GM12865 (cell line): Measurements from ENCODE around the gene RFT1.

Experiments
- DNase-seq: peaks from one replicate; pipeline ENCODE4 v3.0.0; 2010; ENCODE audit warnings: low read depth
- H3K4me3 ChIP-seq: 2 replicates; pipeline ENCODE4 v1.5.1; 2011; ENCODE audit warnings: mild to moderate bottlenecking, low read depth, low read length, control low read depth
- TF ChIP-seq, protein P1 (sequence below): IDR thresholded peaks from 2 replicates; pipeline ENCODE4 v1.5.1; 2011; ENCODE audit warnings: low read length, control low read depth, low read depth, inconsistent platforms; ENCODE audit not compliant: insufficient read depth; ENCODE audit errors: missing control alignments

The RFT1 gene

DNA sequence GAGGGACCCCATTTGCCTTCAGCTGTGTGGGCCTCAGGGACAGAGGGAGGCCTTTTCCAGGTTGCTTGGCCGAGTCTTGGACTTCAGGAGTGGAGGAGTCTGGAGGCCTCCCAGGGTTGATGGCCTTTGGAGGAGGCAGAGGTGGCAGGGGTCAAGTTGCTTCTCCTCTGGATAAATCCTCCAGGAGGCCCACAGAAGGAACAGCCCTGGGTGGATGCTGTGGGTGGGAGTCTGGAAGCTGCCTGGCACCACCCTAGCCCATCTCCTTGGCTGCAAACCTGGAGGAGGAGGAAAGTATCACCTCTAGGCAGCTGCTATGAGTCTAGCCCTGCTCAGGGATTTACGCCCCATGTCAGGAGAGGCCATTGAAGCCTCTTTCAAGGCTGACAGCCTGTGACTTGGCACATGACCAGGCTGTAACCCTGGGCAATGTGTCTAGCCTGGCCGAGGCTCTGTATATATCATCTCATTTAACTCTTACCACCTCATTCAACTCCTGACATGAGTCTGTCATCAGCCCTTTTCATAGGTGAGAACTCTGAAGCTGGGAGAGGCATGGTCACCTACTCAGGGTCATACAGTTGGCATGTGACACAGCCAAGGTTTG lies 27.8 kb upstream of the RFT1 start:
- TF ChIP-seq, protein P1, sequence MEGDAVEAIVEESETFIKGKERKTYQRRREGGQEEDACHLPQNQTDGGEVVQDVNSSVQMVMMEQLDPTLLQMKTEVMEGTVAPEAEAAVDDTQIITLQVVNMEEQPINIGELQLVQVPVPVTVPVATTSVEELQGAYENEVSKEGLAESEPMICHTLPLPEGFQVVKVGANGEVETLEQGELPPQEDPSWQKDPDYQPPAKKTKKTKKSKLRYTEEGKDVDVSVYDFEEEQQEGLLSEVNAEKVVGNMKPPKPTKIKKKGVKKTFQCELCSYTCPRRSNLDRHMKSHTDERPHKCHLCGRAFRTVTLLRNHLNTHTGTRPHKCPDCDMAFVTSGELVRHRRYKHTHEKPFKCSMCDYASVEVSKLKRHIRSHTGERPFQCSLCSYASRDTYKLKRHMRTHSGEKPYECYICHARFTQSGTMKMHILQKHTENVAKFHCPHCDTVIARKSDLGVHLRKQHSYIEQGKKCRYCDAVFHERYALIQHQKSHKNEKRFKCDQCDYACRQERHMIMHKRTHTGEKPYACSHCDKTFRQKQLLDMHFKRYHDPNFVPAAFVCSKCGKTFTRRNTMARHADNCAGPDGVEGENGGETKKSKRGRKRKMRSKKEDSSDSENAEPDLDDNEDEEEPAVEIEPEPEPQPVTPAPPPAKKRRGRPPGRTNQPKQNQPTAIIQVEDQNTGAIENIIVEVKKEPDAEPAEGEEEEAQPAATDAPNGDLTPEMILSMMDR = no peak
- H3K4me3 ChIP-seq = no peak overlapping the region
- no peak for DNase-seq

DNA sequence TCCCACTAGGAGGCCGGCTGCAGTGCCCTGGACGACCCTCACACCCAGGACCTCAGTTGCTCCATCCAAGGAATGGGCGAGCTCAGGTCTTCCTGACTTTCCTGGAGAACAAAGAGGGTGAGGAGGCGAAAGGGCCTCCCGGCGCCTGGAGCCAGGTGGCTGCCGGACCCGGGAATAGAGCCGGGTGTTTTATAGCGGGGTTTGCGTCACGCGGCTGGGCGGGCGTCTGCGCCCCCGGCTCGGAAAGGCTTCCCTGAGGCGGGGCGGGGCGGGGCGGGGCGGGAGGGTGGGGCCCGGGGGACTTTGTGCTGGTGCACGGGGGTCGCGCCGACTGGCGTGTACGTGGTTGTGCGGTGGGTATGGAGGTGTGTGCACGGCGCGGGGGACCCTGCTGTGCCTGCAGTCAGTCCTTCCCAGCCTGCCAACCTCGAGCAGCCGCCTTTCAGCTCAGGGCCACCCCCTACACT lies 26.2 kb upstream of the RFT1 start:
- no peak overlapping the region for H3K4me3 ChIP-seq
- TF ChIP-seq, protein P1 = no peak
- no peak for DNase-seq

DNA sequence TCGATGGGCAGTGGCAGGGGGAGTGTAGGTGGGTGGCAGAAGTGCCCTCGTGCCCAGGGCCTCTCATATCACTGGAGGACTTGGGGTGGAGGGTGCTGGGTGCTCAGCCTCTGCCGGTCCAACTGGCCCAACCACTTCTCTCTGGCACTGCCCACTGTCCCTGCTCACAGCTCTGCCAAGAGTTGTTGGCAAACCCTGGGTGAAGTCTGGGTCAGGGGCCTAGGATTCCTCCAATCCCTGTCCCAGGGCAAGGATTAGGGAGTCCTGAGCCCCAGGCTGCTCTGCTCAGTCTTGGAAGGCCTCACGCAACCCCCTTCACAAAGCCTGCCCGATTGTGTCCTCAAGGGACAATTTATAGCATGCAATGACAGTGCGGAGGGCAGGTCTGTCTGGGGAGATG lies 25.5 kb upstream of the RFT1 start:
- DNase-seq = no peak
- TF ChIP-seq, protein P1 = no peak
- H3K4me3 ChIP-seq = no peak overlapping the region

DNA sequence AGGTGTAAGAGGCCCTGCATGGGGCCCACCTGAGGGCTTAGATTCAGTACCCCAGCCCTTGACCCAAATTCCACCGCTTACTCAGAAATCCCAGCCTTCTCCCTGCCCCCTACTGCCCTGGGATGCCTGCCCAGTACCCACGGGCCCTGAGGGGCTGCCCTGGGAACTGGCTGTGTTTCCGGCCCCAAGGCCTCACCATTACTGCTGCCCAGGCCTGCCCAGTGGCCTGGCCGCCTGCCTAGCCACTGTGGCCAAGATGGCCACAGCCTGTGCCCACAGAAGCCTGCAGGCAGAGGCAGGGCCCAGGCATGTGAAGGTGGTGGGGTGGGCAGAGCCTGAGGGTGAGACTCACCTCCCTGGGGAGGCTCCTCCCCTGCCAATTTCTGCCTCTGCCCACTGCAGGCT lies 24.6 kb upstream of the RFT1 start:
- TF ChIP-seq, protein P1 = no peak

DNA sequence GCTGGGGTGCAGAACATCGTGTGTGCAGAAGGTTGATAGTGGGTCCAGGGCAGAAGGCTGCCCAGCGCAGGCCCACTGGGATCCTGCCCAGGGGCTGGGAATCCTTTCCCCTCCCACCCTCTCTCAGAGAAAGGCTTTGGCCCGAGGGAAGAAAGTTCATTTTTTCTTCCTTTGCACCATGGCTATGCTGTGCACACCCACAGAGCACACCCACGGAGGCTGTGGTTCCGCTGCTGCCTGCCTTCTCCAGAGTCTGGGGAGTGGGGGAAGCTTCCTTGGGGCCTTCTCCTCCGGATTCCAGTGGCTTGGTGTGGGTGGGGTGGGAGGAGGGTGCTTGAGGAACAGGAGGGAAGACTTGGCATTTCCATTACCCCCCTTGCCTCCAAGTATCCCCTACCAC lies 23.7 kb upstream of the RFT1 start:
- TF ChIP-seq, protein P1 = no peak
- H3K4me3 ChIP-seq = no peak overlapping the region
- no peak for DNase-seq

More for the DNA sequence above, 24.6 kb upstream of the RFT1 start:
- DNase-seq = no peak
- no peak overlapping the region for H3K4me3 ChIP-seq

DNA sequence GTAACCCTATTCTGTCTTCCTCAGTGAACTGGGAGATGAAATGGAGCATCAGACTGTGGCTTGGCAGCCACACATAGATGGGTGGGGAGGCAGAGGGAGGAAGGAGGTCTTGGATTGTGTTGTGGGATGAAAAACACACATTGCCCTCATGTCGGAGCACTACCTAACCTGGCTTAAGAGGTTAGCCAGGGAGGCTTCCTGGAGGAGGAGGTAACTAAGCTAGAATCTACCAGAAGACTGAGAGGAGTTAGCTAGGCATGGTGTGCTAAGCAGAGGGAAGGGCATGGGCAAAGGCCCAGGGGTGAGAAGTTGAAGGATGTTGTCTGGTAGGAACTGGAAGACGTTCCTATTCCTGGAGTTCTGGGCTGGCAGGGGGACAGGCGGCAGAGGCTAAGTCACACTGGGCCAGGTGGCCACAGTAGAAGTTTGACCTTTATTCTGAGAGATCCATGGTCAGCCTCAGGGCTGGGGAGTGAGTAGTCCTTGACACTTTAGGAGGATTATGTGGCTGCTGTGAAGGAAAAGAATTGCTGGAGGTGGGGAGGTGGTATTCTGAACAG lies 23.1 kb upstream of the RFT1 start:
- no peak overlapping the region for H3K4me3 ChIP-seq
- TF ChIP-seq, protein P1 = no peak
- DNase-seq = no peak

DNA sequence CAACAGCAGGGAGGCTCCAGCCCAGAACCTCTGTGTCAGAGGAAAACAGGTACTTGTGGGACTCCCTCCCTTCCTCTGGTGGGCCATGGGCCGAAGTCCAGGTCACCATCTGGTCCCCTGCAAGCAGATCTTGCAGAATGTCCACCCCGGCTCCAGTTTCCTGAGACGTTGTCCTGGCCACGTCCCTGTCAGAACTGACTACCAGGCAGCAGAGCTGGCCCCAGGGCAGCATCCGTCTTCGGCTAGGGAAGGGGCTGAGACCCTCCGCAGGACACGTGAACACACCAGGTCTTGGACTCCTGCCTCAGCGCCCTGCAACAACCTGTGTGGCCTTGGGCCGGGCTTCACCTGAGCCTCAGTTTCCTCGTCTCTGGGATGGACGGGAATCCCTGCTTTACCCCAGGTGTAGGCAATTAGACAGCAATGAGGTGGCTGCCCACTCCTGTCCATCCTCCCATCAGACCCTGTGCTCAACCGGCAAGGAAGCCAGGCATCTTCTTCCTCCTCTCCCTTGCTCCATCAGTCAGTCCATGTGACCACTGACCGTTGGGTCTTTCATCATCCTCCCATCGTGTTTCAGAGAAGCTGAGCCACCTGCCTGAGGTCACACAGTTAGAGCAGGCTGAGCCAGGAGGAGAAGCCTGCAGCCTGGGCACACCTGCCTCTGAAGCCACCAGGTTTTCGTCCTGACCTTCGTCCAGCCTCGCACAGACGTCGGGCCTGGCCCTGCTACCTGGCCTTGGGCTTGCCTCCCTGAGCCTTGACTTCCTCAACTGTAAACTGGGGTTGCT lies 21.8 kb upstream of the RFT1 start:
- no peak for DNase-seq
- H3K4me3 ChIP-seq = no peak overlapping the region
- TF ChIP-seq, protein P1 = no peak
